GM13976 (cell line): ENCODE results near the gene COL11A2.
"Not testable (repeated sequence)": the region's sequence is repeated elsewhere in the genome, so short reads cannot be mapped to it uniquely, and the experiment has no call there.

ENCODE experiments used
- DNase-seq: peaks from one replicate; pipeline ENCODE4 v3.0.0; 2012; ENCODE audit warnings: low spot score
- in situ Hi-C: fragments of 300-500 bp; cut with MboI; formaldehyde crosslinking; loops from one replicate; pipeline ENCODE4 v1.12.0; 2022; ENCODE audit warnings: low sequenced_read_pairs, mixed read lengths, inconsistent platforms; ENCODE audit not compliant: unreplicated experiment
- TF ChIP-seq, protein P1 (sequence below): IDR thresholded peaks from 2 replicates; pipeline ENCODE4 v1.5.1; 2012; ENCODE audit warnings: borderline replicate concordance, mild to moderate bottlenecking; ENCODE audit not compliant: insufficient read depth; ENCODE audit errors: extremely low read depth, missing control alignments, control extremely low read depth

COL11A2 gene

DNA sequence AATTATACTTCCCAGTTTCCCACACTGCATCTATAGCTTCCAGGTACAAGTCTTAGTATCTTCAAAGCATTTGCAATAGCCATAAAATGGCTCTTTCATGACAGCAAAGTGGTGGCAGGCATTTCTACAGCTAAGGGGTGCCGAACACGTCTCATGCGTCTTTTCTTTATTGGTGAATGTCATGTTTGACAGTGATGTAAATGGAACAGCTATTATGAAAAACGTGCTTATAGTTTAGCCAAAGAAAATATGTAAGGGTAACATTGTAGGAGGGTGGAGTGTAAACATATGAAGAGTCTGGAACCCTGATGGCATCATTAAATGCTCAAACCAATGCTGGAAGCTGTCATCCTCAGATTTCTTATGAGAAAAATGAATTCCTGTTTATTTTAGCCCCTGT is 37.9 kb downstream of the COL11A2 start:
- TF ChIP-seq, protein P1, sequence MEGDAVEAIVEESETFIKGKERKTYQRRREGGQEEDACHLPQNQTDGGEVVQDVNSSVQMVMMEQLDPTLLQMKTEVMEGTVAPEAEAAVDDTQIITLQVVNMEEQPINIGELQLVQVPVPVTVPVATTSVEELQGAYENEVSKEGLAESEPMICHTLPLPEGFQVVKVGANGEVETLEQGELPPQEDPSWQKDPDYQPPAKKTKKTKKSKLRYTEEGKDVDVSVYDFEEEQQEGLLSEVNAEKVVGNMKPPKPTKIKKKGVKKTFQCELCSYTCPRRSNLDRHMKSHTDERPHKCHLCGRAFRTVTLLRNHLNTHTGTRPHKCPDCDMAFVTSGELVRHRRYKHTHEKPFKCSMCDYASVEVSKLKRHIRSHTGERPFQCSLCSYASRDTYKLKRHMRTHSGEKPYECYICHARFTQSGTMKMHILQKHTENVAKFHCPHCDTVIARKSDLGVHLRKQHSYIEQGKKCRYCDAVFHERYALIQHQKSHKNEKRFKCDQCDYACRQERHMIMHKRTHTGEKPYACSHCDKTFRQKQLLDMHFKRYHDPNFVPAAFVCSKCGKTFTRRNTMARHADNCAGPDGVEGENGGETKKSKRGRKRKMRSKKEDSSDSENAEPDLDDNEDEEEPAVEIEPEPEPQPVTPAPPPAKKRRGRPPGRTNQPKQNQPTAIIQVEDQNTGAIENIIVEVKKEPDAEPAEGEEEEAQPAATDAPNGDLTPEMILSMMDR = no peak
- in situ Hi-C loops = no loop called here
- no peak for DNase-seq

DNA sequence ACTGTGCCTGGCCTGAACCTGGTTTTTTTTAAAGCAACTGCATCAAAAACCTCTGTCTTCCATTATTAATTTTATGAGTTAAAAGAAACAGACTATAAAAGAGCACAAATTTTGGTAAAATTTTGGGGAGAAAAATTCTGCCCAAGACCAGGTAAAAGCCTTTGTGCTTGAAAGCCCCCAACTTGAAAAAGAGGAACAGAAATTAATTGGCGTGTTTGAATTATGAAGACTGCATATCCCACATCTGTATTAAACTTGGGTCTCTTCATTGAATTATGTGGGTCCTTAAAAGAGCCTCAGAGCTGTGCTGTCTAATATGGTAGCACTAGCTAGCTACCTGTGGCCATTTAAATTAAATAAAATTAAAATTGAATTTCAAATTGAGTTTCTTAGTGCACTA is 41.2 kb downstream of the COL11A2 start:
- DNase-seq = no peak
- TF ChIP-seq, protein P1 = no peak
- in situ Hi-C loops = no loop called here

DNA sequence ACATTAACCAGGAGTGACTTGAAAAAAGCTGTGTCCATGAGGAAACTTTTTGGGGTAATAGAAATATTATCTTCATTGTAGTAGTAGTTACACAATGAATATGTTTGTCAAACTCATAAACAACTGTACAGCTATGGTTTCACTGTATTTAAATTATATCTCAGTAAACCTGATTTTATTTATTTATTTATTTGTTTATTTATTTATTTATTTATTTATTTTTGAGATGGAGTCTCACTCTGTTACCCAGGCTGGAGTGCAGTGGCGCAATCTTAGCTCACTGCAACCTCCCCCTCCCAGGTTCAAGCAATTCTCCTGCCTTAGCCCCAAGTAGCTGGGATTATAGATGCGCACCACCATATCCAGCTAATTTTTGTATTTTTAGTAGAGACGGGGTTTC is 41.7 kb downstream of the COL11A2 start:
- DNase-seq, in situ Hi-C loops: not testable (repeated sequence)

DNA sequence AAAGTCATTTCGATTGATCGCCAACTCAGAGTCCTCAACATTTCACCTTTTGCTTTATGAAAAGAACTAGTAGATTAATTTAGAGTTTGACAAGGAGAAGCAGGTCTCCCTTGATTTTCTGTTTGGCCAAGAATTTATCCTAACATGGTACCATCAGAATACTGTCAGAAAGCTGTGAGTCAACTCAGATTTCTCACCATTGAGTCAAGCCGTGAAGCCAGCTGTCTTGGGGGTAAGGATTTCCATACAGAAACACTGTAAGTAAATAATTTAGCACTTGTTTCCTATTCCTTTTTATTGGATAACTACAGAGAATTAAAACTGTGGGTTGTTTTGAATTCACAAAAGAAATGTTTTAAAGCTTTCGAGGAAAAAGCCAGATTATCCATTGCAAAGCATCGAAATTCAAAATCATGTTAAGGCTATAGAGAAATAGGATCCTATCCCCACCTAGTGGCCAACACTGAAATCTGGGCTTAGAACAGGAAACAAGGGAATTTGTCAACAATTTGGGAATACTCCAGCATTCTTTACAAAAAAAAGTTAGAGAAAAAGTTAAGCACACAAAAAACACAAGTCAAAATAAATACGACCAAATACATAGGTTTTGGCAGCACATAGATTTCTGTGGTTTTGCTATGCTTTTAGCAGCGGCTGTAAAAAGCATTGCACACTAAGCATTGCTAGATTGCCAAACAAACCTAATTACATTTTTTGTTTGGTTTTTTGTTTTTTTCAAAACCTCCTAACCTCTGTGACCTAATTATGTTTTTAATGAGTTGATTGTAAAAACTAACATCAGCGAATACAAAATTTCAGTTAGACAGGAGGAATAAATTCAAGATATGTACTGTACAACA is 44.2 kb downstream of the COL11A2 start:
- peak; percentile 42 for DNase-seq
- in situ Hi-C loops = no loop called here
- TF ChIP-seq, protein P1 = peak; percentile 63

DNA sequence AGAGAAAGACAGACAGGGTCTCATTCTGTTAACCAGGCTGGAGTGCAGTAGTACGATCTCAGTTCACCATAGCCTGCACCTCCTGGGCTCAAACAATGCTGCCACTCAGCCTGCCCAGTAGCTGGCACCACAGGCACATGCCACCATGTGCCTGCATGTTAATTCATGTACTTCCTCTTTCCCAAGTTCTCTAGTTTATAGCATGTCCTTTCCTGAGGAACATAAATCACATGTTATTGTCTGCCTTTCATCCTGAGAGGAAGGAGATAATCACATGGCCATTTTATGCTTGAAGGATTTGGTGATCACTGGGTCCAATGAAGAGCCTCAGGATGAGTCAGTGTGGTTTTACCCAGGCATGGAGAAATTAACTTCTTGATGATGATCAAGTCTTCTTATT is 47.9 kb downstream of the COL11A2 start:
- no peak for DNase-seq
- TF ChIP-seq, protein P1 = no peak
- in situ Hi-C loops = no loop called here

DNA sequence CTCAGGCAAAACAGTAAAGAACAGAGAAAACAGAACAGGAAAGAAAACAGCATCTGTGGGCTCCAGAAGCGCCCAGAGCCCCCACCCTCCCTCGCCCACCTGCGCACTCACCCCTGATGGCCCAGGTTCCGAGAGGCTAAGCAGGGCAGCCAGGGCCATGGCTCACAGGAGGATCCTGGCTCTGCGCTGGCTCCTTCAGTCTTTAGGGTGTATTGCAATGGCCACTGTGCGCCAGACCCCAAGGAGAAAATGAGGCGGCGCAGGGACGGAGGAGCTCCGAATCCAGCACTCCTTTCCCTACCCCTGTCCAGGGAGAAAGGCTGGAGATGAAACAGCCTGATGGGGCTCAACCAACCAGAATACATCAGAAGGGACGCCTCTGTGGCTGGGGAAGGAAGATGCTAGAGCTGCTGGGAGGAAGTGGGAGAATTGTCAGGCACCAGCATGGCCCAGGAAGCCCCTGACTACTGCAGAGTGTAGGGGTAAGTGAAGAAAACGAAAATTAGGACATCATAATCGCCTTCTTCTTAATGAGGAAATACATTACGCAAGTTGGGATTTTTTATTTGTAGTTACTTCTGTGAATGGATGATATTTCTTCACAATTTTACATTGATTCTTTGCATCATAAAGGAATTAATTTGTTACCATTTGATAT is 49.0 kb downstream of the COL11A2 start:
- TF ChIP-seq, protein P1 = no peak
- in situ Hi-C loops = no loop called here
- DNase-seq = no peak

DNA sequence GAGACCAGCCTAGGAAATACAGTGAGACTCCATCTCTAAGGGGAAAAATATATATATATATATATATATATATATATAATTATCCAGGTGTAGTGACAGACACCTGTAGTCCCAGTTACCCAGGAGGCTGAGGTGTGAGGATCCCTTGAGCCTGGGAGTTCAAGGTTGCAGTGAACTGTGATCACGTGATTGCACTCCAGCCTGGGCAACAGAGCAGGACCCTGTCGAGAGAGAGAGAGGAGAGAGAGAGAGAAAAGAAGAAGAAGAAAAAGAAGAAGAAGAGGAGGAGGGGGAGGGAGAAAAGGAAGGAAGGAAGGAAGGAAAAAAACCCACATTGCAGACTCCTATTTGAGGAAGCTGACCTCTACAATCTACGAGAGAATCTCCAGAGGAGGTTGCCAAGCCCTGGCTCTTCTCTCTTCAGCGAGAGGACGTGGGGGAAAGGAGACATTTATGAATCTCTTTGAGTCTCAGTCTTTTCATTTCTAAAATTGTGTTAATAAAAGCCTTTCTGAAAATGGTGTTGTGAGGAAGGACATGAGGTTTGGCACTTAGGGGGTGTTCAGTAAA is 49.7 kb downstream of the COL11A2 start:
- in situ Hi-C loops = no loop called here
- TF ChIP-seq, protein P1 = no peak
- no peak for DNase-seq
